Glutamatergic neuron (in vitro differentiated cells): ENCODE results near the gene PTDSS2. TPM values are rescaled to one million over a fixed set of nuclear protein-coding genes. Genes with fewer than 3 reads are reported as not detected.

Experiments
- DNase-seq: peaks from one replicate; pipeline ENCODE4 v3.0.0; 2022
- H3K27ac Mint-ChIP-seq: one replicate; pipeline ENCODE4 v1.8.0; 2020; ENCODE audit warnings: mild to moderate bottlenecking, mixed read lengths, inconsistent platforms; ENCODE audit not compliant: unreplicated experiment
- H3K27me3 Mint-ChIP-seq: one replicate; pipeline ENCODE4 v1.8.0; 2020; ENCODE audit warnings: mild to moderate bottlenecking, moderate library complexity, mixed read lengths, inconsistent platforms; ENCODE audit not compliant: unreplicated experiment
- H3K36me3 Mint-ChIP-seq: one replicate; pipeline ENCODE4 v1.8.0; 2020; ENCODE audit warnings: mild to moderate bottlenecking, mixed read lengths, inconsistent platforms; ENCODE audit not compliant: unreplicated experiment
- H3K4me1 Mint-ChIP-seq: one replicate; pipeline ENCODE4 v1.8.0; 2020; ENCODE audit warnings: mild to moderate bottlenecking, low read depth, mixed read lengths, inconsistent platforms; ENCODE audit not compliant: unreplicated experiment
- H3K4me3 Mint-ChIP-seq: one replicate; pipeline ENCODE4 v1.8.0; 2020; ENCODE audit warnings: mild to moderate bottlenecking, mixed read lengths, inconsistent platforms; ENCODE audit not compliant: unreplicated experiment
- H3K9me3 Mint-ChIP-seq: one replicate; pipeline ENCODE4 v1.8.0; 2020; ENCODE audit warnings: mild to moderate bottlenecking, moderate library complexity, mixed read lengths, inconsistent platforms; ENCODE audit not compliant: unreplicated experiment
- CTCF ChIP-seq: fragments of 200-600 bp; sonication (generic); IDR thresholded peaks from one replicate; pipeline ENCODE4 v1.5.0; 2021; ENCODE audit not compliant: partially characterized antibody, unreplicated experiment
- total RNA-seq: library from RNA; stranded (reverse); fragmentation: NEBNext Ultra II Directional; extraction: Animal tissue kit (Norgen Biotek cat#: 25700); gene quantifications from one replicate; pipeline ENCODE4 v1.2.1, GENCODE V29; 2021; ENCODE audit not compliant: unreplicated experiment

Gene PTDSS2
- total RNA-seq, 1 donor from 2014 or later = 123 TPM

GRCh38 chr11:529728-530411 lies 79.8 kb downstream of the PTDSS2 start:
- H3K4me1 Mint-ChIP-seq = peaks cover 2% of the 10 kb centered on the region
- no peak overlapping the region for H3K4me3 Mint-ChIP-seq
- H3K27me3 Mint-ChIP-seq = peaks cover 2% of the 10 kb centered on the region
- no peaks in the 10 kb centered on the region for H3K9me3 Mint-ChIP-seq
- H3K27ac Mint-ChIP-seq = no peak overlapping the region
- no peak for DNase-seq
- H3K36me3 Mint-ChIP-seq = no peaks in the 10 kb centered on the region
- no peak for TF ChIP-seq CTCF

- Mint-ChIP-seq H3K4me3 (no peak overlapping the region), H3K27me3 (peaks cover 2% of the 10 kb centered on the region), H3K4me1 (peaks cover 2% of the 10 kb centered on the region), H3K27ac (no peak overlapping the region), H3K9me3 (peaks cover 2% of the 10 kb centered on the region), H3K36me3 (no peaks in the 10 kb centered on the region)
- DNase-seq = no peak
- no peak for TF ChIP-seq CTCF
Measured at GRCh38 chr11:530960-531831, 81.1 kb downstream of the PTDSS2 start.

- Mint-ChIP-seq H3K27me3 (peaks cover 4% of the 10 kb centered on the region), H3K4me1 (peaks cover 2% of the 10 kb centered on the region), H3K9me3 (peaks cover 5% of the 10 kb centered on the region), H3K4me3 (no peak overlapping the region), H3K36me3 (no peaks in the 10 kb centered on the region), H3K27ac (no peak overlapping the region)
- no peak for TF ChIP-seq CTCF
- no peak for DNase-seq
Measured at GRCh38 chr11:531919-532526, 81.9 kb downstream of the PTDSS2 start.

- Mint-ChIP-seq H3K4me1 (peaks cover 2% of the 10 kb centered on the region), H3K9me3 (peaks cover 5% of the 10 kb centered on the region), H3K27me3 (peaks cover 4% of the 10 kb centered on the region), H3K27ac (no peak overlapping the region), H3K36me3 (no peaks in the 10 kb centered on the region), H3K4me3 (no peak overlapping the region)
- no peak for DNase-seq
- TF ChIP-seq CTCF = no peak
Measured at GRCh38 chr11:532527-532985, 82.5 kb downstream of the PTDSS2 start.
